Activated T-cell treated with anti-CD3 and anti-CD28 coated beads for 4 hours (primary cell): ENCODE data around the gene ANXA2.
A peak's percentile ranks its signal among the peaks of the same experiment; 100 is the strongest.
"Not testable (repeated sequence)": the region's sequence is repeated elsewhere in the genome, so short reads cannot be mapped to it uniquely, and the experiment has no call there.

ENCODE experiments used
- DNase-seq: peaks from one replicate; pipeline ENCODE4 v3.0.0-alpha.2; 2020

The ANXA2 gene

GRCh38 chr15:60408463-60408981 is 10.7 kb upstream of the ANXA2 start:
- DNase-seq, result no peak

GRCh38 chr15:60407415-60407805 is 9.6 kb upstream of the ANXA2 start:
- no peak for DNase-seq

GRCh38 chr15:60406513-60407414 is 9.0 kb upstream of the ANXA2 start:
- DNase-seq, result no peak

GRCh38 chr15:60405399-60405798 is 7.6 kb upstream of the ANXA2 start:
- DNase-seq, result no peak

GRCh38 chr15:60404351-60404750 is 6.6 kb upstream of the ANXA2 start:
- not testable (repeated sequence) for DNase-seq

GRCh38 chr15:60400944-60401343 is 3.2 kb upstream of the ANXA2 start:
- DNase-seq, result no peak

GRCh38 chr15:60399931-60400330 is 2.1 kb upstream of the ANXA2 start:
- DNase-seq, result no peak

- peak; percentile 20 for DNase-seq
These were observed 1.6 kb upstream of the ANXA2 start for GRCh38 chr15:60399246-60399915.

- DNase-seq, result peak; percentile 17
These were observed 621 bp downstream of the ANXA2 start for GRCh38 chr15:60396958-60397771.

- no peak for DNase-seq
These were observed 1.2 kb downstream of the ANXA2 start for GRCh38 chr15:60396560-60396957.

GRCh38 chr15:60396100-60396499 is 1.7 kb downstream of the ANXA2 start:
- no peak for DNase-seq

- no peak for DNase-seq
These were observed 2.3 kb downstream of the ANXA2 start for GRCh38 chr15:60395276-60396011.

GRCh38 chr15:60394689-60395097 is 3.1 kb downstream of the ANXA2 start:
- no peak for DNase-seq

GRCh38 chr15:60392986-60393790 is 4.6 kb downstream of the ANXA2 start:
- DNase-seq, result no peak

GRCh38 chr15:60392601-60392985 is 5.2 kb downstream of the ANXA2 start:
- no peak for DNase-seq

GRCh38 chr15:60391722-60392315 is 6.0 kb downstream of the ANXA2 start:
- DNase-seq, result no peak

GRCh38 chr15:60390871-60391501 is 6.8 kb downstream of the ANXA2 start:
- no peak for DNase-seq

- no peak for DNase-seq
These were observed 7.6 kb downstream of the ANXA2 start for GRCh38 chr15:60390231-60390630.

- no peak for DNase-seq
These were observed 8.3 kb downstream of the ANXA2 start for GRCh38 chr15:60389261-60390077.

GRCh38 chr15:60387321-60387720 is 10.5 kb downstream of the ANXA2 start:
- no peak for DNase-seq
